Measurements from ENCODE around the gene QKI.
A peak's percentile ranks its signal among the peaks of the same experiment; 100 is the strongest.

QKI gene

DNA sequence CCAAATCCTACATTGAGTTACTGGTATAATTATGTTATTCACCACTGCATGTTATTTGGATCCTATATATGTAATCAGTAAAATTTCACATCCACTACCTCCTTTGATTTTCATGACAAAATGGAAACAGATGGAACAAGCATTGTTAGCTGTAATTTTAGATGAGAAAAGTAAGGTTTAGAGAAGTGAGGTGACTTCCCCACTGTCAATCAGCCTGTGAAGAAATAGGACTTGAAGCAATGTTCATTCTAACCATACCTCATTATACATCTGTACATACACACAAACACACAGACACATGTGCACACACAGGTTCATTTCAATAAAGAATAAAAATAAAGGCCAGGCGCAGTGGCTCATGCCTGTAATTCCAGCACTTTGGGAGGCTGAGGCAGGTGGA lies 23.7 kb upstream of the QKI start:
- no peak overlapping the region for H3K4me3 ChIP-seq
- no peaks in the 10 kb centered on the region for H3K36me3 ChIP-seq
- peaks cover 22% of the 10 kb centered on the region for H3K4me1 ChIP-seq
- no peak overlapping the region for H3K27ac ChIP-seq
- no peaks in the 10 kb centered on the region for H3K9me3 ChIP-seq
- H3K9ac ChIP-seq, result no peak overlapping the region
- no peak overlapping the region for H3K4me2 ChIP-seq
- no peaks in the 10 kb centered on the region for H3K27me3 ChIP-seq
- no peaks in the 10 kb centered on the region for H4K20me1 ChIP-seq
- TF ChIP-seq Cebpa-rat (IDR thresholded peaks at IDR 0.05), result no peak

DNA sequence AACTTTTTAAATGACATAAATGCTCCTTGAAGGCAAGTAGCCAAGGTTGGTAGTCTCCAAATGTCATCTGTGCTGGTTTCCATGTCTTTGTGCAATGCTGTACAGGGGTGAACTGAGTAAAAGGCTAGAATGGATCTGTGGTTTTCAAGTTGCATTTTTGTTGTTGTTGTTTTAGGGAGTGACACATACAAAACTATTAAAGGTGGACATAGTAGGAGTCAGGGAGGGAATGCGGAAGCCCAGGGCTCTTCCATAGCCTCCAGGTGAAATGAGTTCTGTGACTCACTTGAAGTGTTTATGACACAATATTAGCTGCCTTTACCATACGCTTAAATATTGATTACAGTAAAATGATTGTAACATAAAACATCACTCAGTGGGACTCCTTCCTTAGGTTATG lies 22.5 kb upstream of the QKI start:
- Histone ChIP-seq H3K4me1 (peaks cover 26% of the 10 kb centered on the region), H3K4me2 (no peak overlapping the region), H3K27ac (no peak overlapping the region), H3K36me3 (no peaks in the 10 kb centered on the region), H3K9me3 (no peaks in the 10 kb centered on the region), H3K9ac (no peak overlapping the region), H3K27me3 (no peaks in the 10 kb centered on the region), H4K20me1 (no peaks in the 10 kb centered on the region), H3K4me3 (no peak overlapping the region)
- TF ChIP-seq Cebpa-rat (IDR thresholded peaks at IDR 0.05), result no peak

DNA sequence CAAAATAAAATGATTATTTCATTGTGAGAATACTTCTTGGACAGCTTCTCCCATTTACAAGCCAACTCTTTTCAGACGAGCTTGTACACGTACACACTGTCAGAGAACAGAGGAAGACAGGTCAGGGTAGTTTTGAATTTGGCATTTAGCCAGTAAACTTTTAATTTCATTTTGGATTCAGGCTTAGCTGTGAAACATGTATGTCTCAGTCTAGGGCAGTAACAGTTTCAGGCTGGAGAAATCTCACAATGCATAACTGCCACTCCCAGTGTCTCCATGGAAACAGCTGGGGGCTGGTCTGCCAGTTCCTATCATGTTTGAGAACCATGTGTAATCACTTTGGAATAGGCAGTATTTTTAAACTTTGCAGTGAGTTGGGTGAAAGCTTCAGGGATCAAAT lies 22.0 kb upstream of the QKI start:
- Histone ChIP-seq H3K27ac (no peak overlapping the region), H3K9me3 (no peaks in the 10 kb centered on the region), H3K27me3 (no peaks in the 10 kb centered on the region), H3K4me1 (peaks cover 25% of the 10 kb centered on the region), H3K9ac (no peak overlapping the region), H3K4me2 (no peak overlapping the region), H4K20me1 (no peaks in the 10 kb centered on the region), H3K36me3 (no peaks in the 10 kb centered on the region), H3K4me3 (no peak overlapping the region)
- no peak for TF ChIP-seq Cebpa-rat (IDR thresholded peaks at IDR 0.05)

DNA sequence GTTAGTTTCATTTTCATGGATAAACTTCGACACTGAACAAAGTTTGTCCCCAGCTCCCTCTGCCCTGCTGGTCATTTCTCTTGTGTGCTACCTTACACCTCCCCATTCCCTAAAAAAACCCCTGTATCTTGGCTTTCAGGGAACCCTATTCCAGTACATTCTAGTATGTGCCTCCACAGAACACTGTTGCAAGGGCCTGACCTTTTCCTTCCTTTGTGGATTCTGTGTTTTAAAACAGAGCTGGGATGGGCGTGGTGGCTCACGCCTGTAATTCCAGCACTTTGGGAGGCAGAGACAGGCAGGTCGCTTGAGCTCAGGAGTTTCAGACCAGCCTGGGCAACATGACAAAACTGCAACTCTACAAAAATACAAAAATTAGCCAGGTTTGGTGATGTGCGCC lies 20.6 kb upstream of the QKI start:
- H3K9me3 ChIP-seq, result no peaks in the 10 kb centered on the region
- H3K4me1 ChIP-seq, result peaks cover 18% of the 10 kb centered on the region
- no peaks in the 10 kb centered on the region for H3K27me3 ChIP-seq
- no peak overlapping the region for H3K4me2 ChIP-seq
- no peak overlapping the region for H3K27ac ChIP-seq
- no peak overlapping the region for H3K9ac ChIP-seq
- TF ChIP-seq Cebpa-rat (IDR thresholded peaks at IDR 0.05), result no peak
- H3K4me3 ChIP-seq, result no peak overlapping the region
- H3K36me3 ChIP-seq, result no peaks in the 10 kb centered on the region
- no peaks in the 10 kb centered on the region for H4K20me1 ChIP-seq

DNA sequence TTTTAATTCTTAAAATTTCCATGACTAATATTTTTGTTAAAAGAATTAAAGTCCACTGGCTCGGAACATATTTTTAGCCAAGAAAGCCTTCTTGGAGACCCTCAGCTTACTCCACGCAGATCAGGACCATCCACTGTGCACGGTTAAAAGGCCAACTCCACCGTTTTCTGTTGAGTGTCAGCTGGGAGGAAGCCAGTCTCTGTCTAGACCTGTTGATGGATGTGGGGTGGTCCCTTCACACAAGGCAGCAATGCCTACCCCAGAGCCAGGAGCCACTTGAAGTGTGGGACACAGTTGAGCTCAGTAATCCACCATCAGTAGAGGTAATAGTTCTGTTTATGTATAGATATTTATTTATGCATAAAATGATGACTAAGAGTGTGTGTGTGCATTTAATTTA lies 19.9 kb upstream of the QKI start:
- Histone ChIP-seq H4K20me1 (no peaks in the 10 kb centered on the region), H3K9me3 (no peaks in the 10 kb centered on the region), H3K27me3 (no peaks in the 10 kb centered on the region), H3K4me1 (peaks cover 12% of the 10 kb centered on the region), H3K27ac (no peak overlapping the region), H3K4me2 (no peak overlapping the region), H3K4me3 (no peak overlapping the region), H3K36me3 (no peaks in the 10 kb centered on the region), H3K9ac (no peak overlapping the region)
- no peak for TF ChIP-seq Cebpa-rat (IDR thresholded peaks at IDR 0.05)

DNA sequence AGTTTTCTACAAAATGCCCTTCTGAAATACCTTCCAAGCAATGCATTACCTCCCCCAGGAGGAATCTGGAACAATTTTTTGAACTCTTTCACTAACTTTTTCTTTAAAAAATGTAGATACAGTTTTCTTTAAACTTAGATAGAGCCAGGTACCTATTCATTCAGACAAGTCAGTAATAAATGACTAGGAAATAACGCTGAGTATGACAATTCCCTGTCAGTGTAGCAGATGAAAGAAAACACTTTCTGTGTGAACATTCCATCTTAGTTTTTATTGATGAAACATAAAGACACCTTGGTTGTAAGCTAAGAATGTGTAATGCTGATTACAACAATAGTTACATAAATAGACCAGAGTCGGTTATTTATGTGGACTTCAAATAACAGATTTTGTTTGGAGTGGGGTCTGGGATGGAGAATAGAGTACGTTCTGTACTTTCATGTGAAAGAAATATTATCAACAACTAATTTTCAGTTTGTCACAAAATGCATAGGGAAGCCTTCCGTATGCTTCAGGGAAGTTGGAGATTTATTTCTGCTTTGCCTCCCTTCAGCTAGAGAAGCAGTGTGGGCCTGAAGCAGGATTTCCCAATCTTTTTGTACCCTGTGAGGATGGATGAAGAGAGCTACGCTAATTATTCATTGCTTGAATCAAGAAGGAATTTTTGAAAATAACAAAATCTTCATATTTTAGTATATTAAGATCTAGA lies 19.2 kb upstream of the QKI start:
- no peak overlapping the region for H3K27ac ChIP-seq
- H3K4me2 ChIP-seq, result no peak overlapping the region
- H3K36me3 ChIP-seq, result no peaks in the 10 kb centered on the region
- no peaks in the 10 kb centered on the region for H3K27me3 ChIP-seq
- no peak overlapping the region for H3K9ac ChIP-seq
- H3K4me3 ChIP-seq, result no peak overlapping the region
- peaks cover 11% of the 10 kb centered on the region for H3K4me1 ChIP-seq
- no peak for TF ChIP-seq Cebpa-rat (IDR thresholded peaks at IDR 0.05)
- no peaks in the 10 kb centered on the region for H4K20me1 ChIP-seq
- no peaks in the 10 kb centered on the region for H3K9me3 ChIP-seq

DNA sequence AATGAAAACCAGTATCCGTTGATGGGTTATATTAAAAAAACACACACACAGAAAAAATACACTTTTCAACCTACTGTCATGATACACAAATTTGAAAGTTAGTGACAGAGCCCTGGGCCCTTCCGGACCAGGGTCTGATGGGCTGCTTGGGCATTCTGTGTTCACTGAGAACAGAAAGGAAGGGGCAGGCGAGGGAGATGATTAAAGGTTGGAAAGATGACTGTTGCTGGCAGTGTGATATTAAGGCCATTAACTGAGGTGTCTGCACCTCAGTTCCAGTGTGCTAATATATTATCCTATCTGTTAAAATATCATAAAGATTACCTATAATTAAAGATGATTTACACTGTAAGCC lies 18.7 kb upstream of the QKI start:
- H3K36me3 ChIP-seq, result no peaks in the 10 kb centered on the region
- no peak for TF ChIP-seq Cebpa-rat (IDR thresholded peaks at IDR 0.05)
- H3K4me3 ChIP-seq, result no peak overlapping the region
- no peak overlapping the region for H3K9ac ChIP-seq
- H3K27me3 ChIP-seq, result no peaks in the 10 kb centered on the region
- H3K4me1 ChIP-seq, result peaks cover 11% of the 10 kb centered on the region
- no peaks in the 10 kb centered on the region for H3K9me3 ChIP-seq
- no peaks in the 10 kb centered on the region for H4K20me1 ChIP-seq
- H3K4me2 ChIP-seq, result no peak overlapping the region
- no peak overlapping the region for H3K27ac ChIP-seq

DNA sequence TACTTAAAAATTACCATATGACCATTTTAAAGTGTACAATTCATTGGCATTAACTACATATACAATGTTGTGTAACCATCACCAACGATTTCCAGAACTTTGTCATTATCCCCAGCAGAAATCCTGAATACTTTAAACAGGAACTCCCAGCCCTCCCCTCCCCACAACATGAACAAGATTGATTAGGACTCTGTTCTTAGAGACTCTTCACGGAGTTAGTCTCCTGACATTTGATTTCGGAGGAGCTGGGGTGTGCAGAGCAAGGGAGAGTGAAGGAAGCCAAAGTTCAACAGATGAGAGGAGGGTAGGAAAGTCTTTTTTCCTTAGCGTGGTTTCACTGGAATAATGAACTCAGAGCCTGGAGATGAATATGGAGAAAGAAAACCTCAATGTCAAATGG lies 17.2 kb upstream of the QKI start:
- Histone ChIP-seq H3K27me3 (no peaks in the 10 kb centered on the region), H3K27ac (no peak overlapping the region), H3K4me3 (no peak overlapping the region), H3K9me3 (no peaks in the 10 kb centered on the region), H3K36me3 (no peaks in the 10 kb centered on the region), H3K4me2 (peak overlapping the region; percentile 76), H3K4me1 (peaks cover 11% of the 10 kb centered on the region), H3K9ac (no peak overlapping the region), H4K20me1 (no peaks in the 10 kb centered on the region)
- TF ChIP-seq Cebpa-rat (IDR thresholded peaks at IDR 0.05), result no peak

DNA sequence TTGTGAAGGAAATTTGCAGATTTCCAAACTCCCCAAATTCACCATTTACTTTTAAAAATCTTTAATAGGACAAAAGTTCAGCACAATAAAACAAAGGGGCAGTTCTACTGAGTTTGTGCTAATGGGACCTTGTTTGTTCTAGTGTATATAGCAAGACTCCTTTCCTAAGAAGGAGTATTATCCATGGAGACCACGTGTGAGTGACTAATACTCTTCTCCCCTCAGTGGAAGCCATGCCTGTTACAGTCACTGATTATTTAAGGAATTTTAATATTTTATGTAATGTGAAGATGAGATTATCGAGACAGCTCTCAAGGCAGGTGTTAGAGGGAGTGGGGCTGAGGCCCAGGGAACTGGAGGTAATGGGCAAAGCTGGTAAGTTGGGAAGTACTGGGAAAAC lies 16.4 kb upstream of the QKI start:
- Histone ChIP-seq H3K4me2 (no peak overlapping the region), H4K20me1 (no peaks in the 10 kb centered on the region), H3K4me1 (peaks cover 17% of the 10 kb centered on the region), H3K36me3 (no peaks in the 10 kb centered on the region), H3K9me3 (no peaks in the 10 kb centered on the region), H3K27ac (no peak overlapping the region), H3K4me3 (no peak overlapping the region), H3K27me3 (no peaks in the 10 kb centered on the region), H3K9ac (no peak overlapping the region)
- no peak for TF ChIP-seq Cebpa-rat (IDR thresholded peaks at IDR 0.05)

DNA sequence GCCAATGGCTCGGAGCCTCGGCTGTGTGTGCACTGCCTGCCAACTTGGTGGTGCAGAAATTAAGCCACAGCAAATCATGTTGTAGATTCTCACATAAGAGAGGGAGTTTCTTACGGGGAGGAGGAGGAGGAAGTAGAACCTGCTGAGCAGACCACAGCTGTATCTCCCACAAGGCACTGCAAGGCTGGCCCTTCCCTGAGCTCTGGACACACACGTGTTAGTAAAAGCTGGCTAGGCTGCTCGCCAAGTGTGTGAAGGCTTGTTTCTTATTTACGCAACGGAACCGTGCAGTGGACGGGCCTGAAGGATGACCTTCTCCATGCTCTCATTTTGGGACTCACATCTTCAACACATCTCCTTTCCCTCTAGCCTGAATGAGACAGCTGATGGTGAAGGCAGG lies 15.7 kb upstream of the QKI start:
- TF ChIP-seq Cebpa-rat (IDR thresholded peaks at IDR 0.05), result no peak
- Histone ChIP-seq H3K4me3 (no peak overlapping the region), H3K4me1 (peaks cover 22% of the 10 kb centered on the region), H3K36me3 (no peaks in the 10 kb centered on the region), H4K20me1 (no peaks in the 10 kb centered on the region), H3K27me3 (no peaks in the 10 kb centered on the region), H3K9me3 (no peaks in the 10 kb centered on the region), H3K27ac (no peak overlapping the region), H3K9ac (no peak overlapping the region), H3K4me2 (no peak overlapping the region)

DNA sequence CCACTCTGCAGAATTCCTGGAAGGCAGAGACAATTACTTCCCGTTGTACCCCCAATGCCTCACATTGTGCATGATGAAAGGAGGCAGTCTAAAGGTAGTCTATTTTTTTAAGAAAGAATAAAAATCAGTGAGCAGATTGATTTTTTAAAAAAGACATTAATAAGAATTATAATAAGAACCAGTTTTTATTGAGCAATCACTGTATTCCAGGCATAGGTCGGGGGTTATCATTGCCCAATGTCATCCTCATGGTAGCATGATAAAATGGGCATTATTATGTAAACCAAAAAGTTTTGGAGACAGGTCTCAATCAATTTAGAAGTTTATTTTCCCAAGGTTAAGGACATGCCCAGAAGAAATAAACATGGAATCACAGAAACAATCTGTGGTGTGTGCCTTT lies 14.0 kb upstream of the QKI start:
- Histone ChIP-seq H3K9ac (no peak overlapping the region), H3K9me3 (no peaks in the 10 kb centered on the region), H3K27ac (no peak overlapping the region), H3K4me3 (no peak overlapping the region), H4K20me1 (no peaks in the 10 kb centered on the region), H3K36me3 (no peaks in the 10 kb centered on the region), H3K4me1 (peaks cover 30% of the 10 kb centered on the region), H3K4me2 (no peak overlapping the region), H3K27me3 (no peaks in the 10 kb centered on the region)
- no peak for TF ChIP-seq Cebpa-rat (IDR thresholded peaks at IDR 0.05)

All from BLaER1 (cell line).